Karpas-422 (cell line): ENCODE measurements around the gene FAM227B. TPM values are rescaled to one million over a fixed set of nuclear protein-coding genes. Genes with fewer than 3 reads are reported as not detected.

Source experiments
- DNase-seq: peaks from one replicate; pipeline ENCODE4 v3.0.0-alpha.2; 2015
- H2AFZ ChIP-seq: fragments of 200-600 bp; sonication (generic); 2 replicates; pipeline ENCODE4 v1.6.1; 2014; ENCODE audit warnings: antibody characterized with exemption, low read length, mixed read lengths
- H3K27ac ChIP-seq: fragments of 200-600 bp; sonication (generic); 2 replicates; pipeline ENCODE4 v1.5.1; 2014; ENCODE audit warnings: mild to moderate bottlenecking, low read length, moderate library complexity
- H3K27me3 ChIP-seq: fragments of 200-600 bp; sonication (generic); 2 replicates; pipeline ENCODE4 v1.6.1; 2014; ENCODE audit warnings: low read length, mixed read lengths
- H3K36me3 ChIP-seq: fragments of 200-600 bp; sonication (generic); 2 replicates; pipeline ENCODE4 v1.6.1; 2014; ENCODE audit warnings: low read length, mixed read lengths; ENCODE audit not compliant: insufficient read depth
- H3K4me1 ChIP-seq: fragments of 200-600 bp; sonication (generic); 2 replicates; pipeline ENCODE4 v1.6.1; 2014; ENCODE audit warnings: mild to moderate bottlenecking, low read length, mixed read lengths
- H3K4me2 ChIP-seq: fragments of 200-600 bp; sonication (generic); 2 replicates; pipeline ENCODE4 v1.6.1; 2014; ENCODE audit warnings: low read length, low read depth, mild to moderate bottlenecking; ENCODE audit not compliant: poor library complexity, severe bottlenecking
- H3K4me3 ChIP-seq: fragments of 200-600 bp; sonication (generic); 2 replicates; pipeline ENCODE4 v1.5.1; 2014; ENCODE audit warnings: mild to moderate bottlenecking, antibody characterized with exemption, low read length, mixed read lengths
- H3K79me2 ChIP-seq: fragments of 200-600 bp; sonication (generic); 2 replicates; pipeline ENCODE4 v1.6.1; 2014; ENCODE audit warnings: mild to moderate bottlenecking, low read length, mixed read lengths
- H3K9ac ChIP-seq: fragments of 200-600 bp; sonication (generic); 2 replicates; pipeline ENCODE4 v1.6.0; 2014; ENCODE audit warnings: low read length
- H3K9me2 ChIP-seq: fragments of 200-600 bp; sonication (generic), shearing (Covaris generic); replicated peaks from 2 replicates; pipeline ENCODE4 v1.6.0; 2014; ENCODE audit warnings: mild to moderate bottlenecking, low read length, moderate library complexity; ENCODE audit not compliant: insufficient read depth
- H3K9me3 ChIP-seq: fragments of 300-700, 200-600 bp; sonication (generic); 2 replicates; pipeline ENCODE4 v1.6.1; 2014; ENCODE audit warnings: low read length, mixed read lengths
- H4K20me1 ChIP-seq: fragments of 200-600 bp; sonication (generic); 2 replicates; pipeline ENCODE4 v1.6.1; 2014; ENCODE audit warnings: mild to moderate bottlenecking, antibody characterized with exemption, low read length, low read depth; ENCODE audit not compliant: insufficient read depth
- total RNA-seq: library from RNA; depleted of rRNA; stranded (reverse); fragments of >200 nt; shearing (Covaris generic); gene quantifications from 2 replicates; pipeline ENCODE4 v1.2.3, GENCODE V29; 2014; ENCODE audit warnings: low replicate concordance

Gene FAM227B
- total RNA-seq, 1 experiment from 2014 or later, result 4.4 TPM

DNA sequence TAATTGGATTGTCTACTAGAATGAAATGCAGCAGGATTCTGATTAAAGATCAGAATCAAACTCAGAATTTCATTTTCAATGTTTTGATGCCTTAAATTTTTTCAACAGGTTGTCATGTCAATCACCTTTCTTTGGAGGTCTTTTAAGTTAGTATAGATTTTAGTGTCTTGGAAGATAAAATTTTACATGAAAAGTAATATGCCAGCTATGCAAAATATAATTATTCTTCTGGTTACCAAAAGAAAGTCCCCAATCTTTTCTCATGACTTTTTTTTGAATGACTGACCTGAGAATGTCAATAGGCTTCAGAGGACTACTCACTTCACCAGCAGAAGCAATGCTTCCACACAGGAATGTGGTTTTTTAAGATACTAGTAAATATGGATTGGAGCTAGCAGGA lies 193.2 kb downstream of the FAM227B start:
- no peaks in the 10 kb centered on the region for H3K4me1 ChIP-seq
- H4K20me1 ChIP-seq, result no peaks in the 10 kb centered on the region

DNA sequence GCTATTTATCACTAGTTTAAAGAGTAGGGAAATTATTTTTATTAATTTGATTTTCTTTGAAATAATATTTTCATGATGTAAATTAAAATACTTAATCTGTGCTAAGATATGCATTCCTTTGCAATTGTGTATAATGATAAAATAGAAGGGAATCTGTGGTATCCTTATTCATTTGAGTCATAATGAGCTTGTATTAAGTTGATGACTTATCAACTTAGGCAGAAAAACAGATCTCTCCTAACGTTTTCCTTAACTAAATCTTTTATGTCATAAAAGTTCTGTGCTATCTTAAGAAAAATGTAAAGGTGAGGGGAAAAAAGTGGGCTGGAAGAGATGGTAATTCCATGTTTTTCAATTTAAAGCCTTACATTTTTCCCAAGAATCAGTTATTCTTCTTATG lies 195.7 kb downstream of the FAM227B start:
- Histone ChIP-seq H3K4me1 (no peaks in the 10 kb centered on the region), H4K20me1 (no peaks in the 10 kb centered on the region), H3K9ac (no peak overlapping the region), H2AFZ (no peak overlapping the region), H3K27me3 (no peaks in the 10 kb centered on the region), H3K79me2 (no peaks in the 10 kb centered on the region), H3K36me3 (no peaks in the 10 kb centered on the region), H3K27ac (no peak overlapping the region), H3K9me3 (no peaks in the 10 kb centered on the region), H3K4me3 (no peak overlapping the region), H3K4me2 (no peak overlapping the region), H3K9me2 (no peaks in the 10 kb centered on the region)
- no peak for DNase-seq

More for the DNA sequence above, 193.2 kb downstream of the FAM227B start:
- H3K9ac ChIP-seq, result no peak overlapping the region
- H3K9me2 ChIP-seq, result no peaks in the 10 kb centered on the region
- H3K4me3 ChIP-seq, result no peak overlapping the region
- H3K9me3 ChIP-seq, result no peaks in the 10 kb centered on the region
- no peak overlapping the region for H3K27ac ChIP-seq
- DNase-seq, result no peak
- no peaks in the 10 kb centered on the region for H3K27me3 ChIP-seq
- no peak overlapping the region for H2AFZ ChIP-seq
- no peak overlapping the region for H3K4me2 ChIP-seq
- H3K79me2 ChIP-seq, result no peaks in the 10 kb centered on the region
- H3K36me3 ChIP-seq, result no peaks in the 10 kb centered on the region

DNA sequence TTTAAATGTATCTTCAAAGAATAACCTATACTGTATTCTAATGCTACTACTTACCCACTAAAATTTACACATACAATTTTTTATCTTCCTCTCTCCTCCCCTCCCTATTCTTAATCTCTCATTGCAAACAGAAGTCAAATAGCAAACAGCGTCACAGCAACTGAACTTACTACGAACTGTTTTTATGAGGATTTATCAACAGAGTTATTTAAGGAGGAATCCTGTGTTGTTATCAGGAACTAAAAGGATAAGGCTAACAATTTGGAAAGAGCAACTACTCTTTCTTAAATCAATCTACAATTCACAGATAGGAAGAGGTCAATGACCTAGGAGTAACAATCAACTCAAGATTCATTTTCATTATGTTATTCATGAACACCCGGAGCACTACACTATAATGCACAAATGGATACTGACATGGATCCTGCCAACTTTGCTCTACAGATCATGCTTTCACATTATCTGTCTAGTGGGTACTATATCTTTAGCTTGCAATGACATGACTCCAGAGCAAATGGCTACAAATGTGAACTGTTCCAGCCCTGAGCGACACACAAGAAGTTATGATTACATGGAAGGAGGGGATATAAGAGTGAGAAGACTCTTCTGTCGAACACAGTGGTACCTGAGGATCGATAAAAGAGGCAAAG lies 196.6 kb downstream of the FAM227B start:
- Histone ChIP-seq H3K27me3 (no peaks in the 10 kb centered on the region), H3K36me3 (no peaks in the 10 kb centered on the region), H3K4me2 (no peak overlapping the region), H3K4me3 (no peak overlapping the region), H3K79me2 (no peaks in the 10 kb centered on the region), H2AFZ (no peak overlapping the region), H3K4me1 (no peaks in the 10 kb centered on the region), H3K9me2 (no peaks in the 10 kb centered on the region), H3K27ac (no peak overlapping the region), H3K9me3 (no peaks in the 10 kb centered on the region), H3K9ac (no peak overlapping the region), H4K20me1 (no peaks in the 10 kb centered on the region)
- DNase-seq, result no peak

DNA sequence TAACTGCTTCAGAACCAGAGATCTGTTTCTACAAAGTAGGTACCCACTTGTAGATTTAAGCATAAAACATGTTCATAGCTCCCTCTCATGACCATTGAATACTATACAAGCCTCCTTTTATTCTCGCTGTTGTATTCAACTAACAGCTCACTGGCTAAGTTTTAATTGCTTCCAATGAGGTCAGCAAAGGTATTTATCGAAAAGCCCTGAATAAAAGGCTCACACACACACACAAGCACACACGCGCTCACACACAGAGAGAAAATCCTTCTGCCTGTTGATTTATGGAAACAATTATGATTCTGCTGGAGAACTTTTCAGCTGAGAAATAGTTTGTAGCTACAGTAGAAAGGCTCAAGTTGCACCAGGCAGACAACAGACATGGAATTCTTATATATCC lies 197.6 kb downstream of the FAM227B start, which contains the start of gene FGF7:
Gene FGF7 (plus strand): TSS at position 222 of the 400 bp plus-strand sequence. CDS start 1,056 bp downstream, outside the sequence.
- peak; percentile 44 for DNase-seq

DNA sequence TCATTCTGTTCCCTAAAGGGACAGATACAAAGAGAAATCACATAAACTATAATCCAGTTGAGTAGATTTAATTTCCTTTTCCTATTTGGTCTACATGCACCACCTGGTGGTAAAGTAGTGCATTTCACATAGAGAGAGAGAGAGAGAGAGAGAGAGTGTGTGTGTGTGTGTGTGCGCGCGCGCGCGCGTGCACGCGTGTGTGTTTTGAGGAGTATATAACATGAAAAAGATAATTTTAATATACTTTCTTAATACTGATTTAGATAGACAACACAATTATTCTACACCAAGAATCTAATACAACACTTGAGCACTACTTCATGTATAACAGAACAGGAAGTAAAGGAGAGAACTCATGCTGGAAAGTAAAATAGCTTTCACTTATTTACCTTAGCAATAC lies 198.6 kb downstream of the FAM227B start:
- Histone ChIP-seq H4K20me1 (no peaks in the 10 kb centered on the region), H3K79me2 (no peaks in the 10 kb centered on the region), H3K4me3 (peak overlapping the region; percentile 44), H3K9ac (no peak overlapping the region), H3K9me2 (no peaks in the 10 kb centered on the region), H3K36me3 (no peaks in the 10 kb centered on the region), H3K4me1 (no peaks in the 10 kb centered on the region), H3K27ac (no peak overlapping the region), H3K27me3 (no peaks in the 10 kb centered on the region), H3K4me2 (peak overlapping the region; percentile 58), H2AFZ (peak overlapping the region; percentile 21; the same call in 1 of the 2 replicates), H3K9me3 (no peaks in the 10 kb centered on the region)
- peak; percentile 90 for DNase-seq

More for the DNA sequence above, 197.6 kb downstream of the FAM227B start, which contains the start of gene FGF7:
- Histone ChIP-seq H3K36me3 (no peaks in the 10 kb centered on the region), H4K20me1 (no peaks in the 10 kb centered on the region), H3K9me2 (no peaks in the 10 kb centered on the region), H2AFZ (peak within 1 kb of the TSS; percentile 19; the same call in 1 of the 2 replicates), H3K27me3 (no peaks in the 10 kb centered on the region), H3K79me2 (no peaks in the 10 kb centered on the region), H3K9me3 (no peaks in the 10 kb centered on the region), H3K4me2 (peak within 1 kb of the TSS; percentile 58), H3K27ac (no peak within 1 kb of the TSS), H3K9ac (no peak within 1 kb of the TSS), H3K4me1 (no peaks in the 10 kb centered on the region), H3K4me3 (peak within 1 kb of the TSS; percentile 44)

DNA sequence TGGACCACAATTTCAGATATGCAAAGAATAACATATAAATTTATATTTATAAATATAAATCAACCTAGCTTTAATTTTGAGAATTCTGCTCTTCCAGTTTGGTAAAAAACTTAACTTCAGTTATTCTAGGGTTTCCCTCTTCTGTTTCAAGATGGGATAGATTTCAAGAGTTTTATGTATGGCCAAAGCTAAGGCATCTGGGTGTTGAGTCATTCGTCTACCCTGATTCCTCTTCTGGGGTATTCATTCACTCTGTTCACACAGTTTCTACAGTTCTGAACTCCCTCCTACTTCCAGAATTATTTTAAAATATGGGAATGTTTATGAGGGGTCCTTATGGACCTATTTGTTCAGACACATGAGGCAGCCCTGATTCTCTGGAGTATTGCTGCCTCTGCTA lies 201.8 kb downstream of the FAM227B start:
- no peak overlapping the region for H3K27ac ChIP-seq
- 0 out of 2 replicates have a peak, but pooled peaks cover 2% of the 10 kb centered on the region for H3K27me3 ChIP-seq
- no peaks in the 10 kb centered on the region for H3K36me3 ChIP-seq
- no peak overlapping the region for H3K4me3 ChIP-seq
- no peak overlapping the region for H3K4me2 ChIP-seq
- H2AFZ ChIP-seq, result no peak overlapping the region
- no peaks in the 10 kb centered on the region for H3K79me2 ChIP-seq
- no peak overlapping the region for H3K9ac ChIP-seq
- no peak for DNase-seq
- H3K4me1 ChIP-seq, result no peaks in the 10 kb centered on the region
- no peaks in the 10 kb centered on the region for H3K9me3 ChIP-seq
- H4K20me1 ChIP-seq, result no peaks in the 10 kb centered on the region
- no peaks in the 10 kb centered on the region for H3K9me2 ChIP-seq

DNA sequence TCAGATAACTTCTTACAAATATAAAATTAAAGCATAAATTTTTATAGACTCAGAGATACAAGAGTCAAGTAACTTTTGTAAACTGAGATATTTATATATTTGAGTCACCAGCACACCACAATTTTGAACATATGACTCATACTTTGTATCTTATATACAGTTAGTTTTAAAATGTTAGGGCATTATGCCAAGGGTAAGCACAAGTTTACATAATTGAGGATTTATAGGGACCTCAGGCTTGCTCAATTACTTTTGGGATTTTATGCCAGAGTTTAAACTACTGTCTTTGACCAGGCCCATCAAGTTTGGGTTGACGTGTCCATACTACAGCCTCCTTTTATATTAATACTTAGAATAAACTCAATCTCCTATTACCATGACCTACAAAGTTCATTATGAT lies 205.0 kb downstream of the FAM227B start:
- H3K27ac ChIP-seq, result no peak overlapping the region
- H4K20me1 ChIP-seq, result no peaks in the 10 kb centered on the region
- no peak overlapping the region for H3K4me3 ChIP-seq
- H3K79me2 ChIP-seq, result no peaks in the 10 kb centered on the region
- H3K4me1 ChIP-seq, result no peaks in the 10 kb centered on the region
- no peaks in the 10 kb centered on the region for H3K9me3 ChIP-seq
- H3K9ac ChIP-seq, result no peak overlapping the region
- H2AFZ ChIP-seq, result no peak overlapping the region
- H3K36me3 ChIP-seq, result no peaks in the 10 kb centered on the region
- H3K27me3 ChIP-seq, result 0 out of 2 replicates have a peak, but pooled peaks cover 2% of the 10 kb centered on the region
- no peaks in the 10 kb centered on the region for H3K9me2 ChIP-seq
- no peak for DNase-seq
- no peak overlapping the region for H3K4me2 ChIP-seq

DNA sequence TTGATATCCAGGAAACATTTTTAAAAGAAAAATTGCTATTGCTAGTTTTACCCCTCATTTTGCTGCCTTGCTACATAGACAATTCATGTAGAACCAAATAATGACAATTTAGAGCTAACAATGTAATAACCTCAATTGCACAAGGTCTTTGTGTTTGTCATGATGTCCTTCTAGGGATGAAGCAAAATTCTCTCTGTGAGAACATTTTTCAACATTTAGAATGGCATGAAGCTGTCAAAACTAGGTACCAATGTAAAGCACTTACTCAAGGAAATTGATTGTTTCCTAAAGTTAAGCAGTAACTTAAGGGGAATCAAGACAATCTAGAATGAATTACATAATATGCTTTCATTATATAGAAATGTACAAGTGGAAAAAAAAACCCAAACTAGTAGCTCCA lies 205.5 kb downstream of the FAM227B start:
- Histone ChIP-seq H3K4me1 (no peaks in the 10 kb centered on the region), H3K4me2 (no peak overlapping the region), H3K4me3 (no peak overlapping the region), H3K9ac (no peak overlapping the region), H3K9me2 (no peaks in the 10 kb centered on the region), H4K20me1 (no peaks in the 10 kb centered on the region), H2AFZ (no peak overlapping the region), H3K27ac (no peak overlapping the region), H3K27me3 (0 out of 2 replicates have a peak, but pooled peaks cover 2% of the 10 kb centered on the region), H3K79me2 (no peaks in the 10 kb centered on the region), H3K9me3 (no peaks in the 10 kb centered on the region), H3K36me3 (no peaks in the 10 kb centered on the region)
- DNase-seq, result no peak
